GM19452 (cell line): ENCODE measurements around the gene MAN1B1.
A peak's percentile ranks its signal among the peaks of the same experiment; 100 is the strongest.

Source experiments
- ATAC-seq: cut with Tn5 transposase; IDR thresholded peaks from one replicate; pipeline ENCODE4 v1.9.1; 2021; ENCODE audit not compliant: unreplicated experiment

The MAN1B1 gene

DNA sequence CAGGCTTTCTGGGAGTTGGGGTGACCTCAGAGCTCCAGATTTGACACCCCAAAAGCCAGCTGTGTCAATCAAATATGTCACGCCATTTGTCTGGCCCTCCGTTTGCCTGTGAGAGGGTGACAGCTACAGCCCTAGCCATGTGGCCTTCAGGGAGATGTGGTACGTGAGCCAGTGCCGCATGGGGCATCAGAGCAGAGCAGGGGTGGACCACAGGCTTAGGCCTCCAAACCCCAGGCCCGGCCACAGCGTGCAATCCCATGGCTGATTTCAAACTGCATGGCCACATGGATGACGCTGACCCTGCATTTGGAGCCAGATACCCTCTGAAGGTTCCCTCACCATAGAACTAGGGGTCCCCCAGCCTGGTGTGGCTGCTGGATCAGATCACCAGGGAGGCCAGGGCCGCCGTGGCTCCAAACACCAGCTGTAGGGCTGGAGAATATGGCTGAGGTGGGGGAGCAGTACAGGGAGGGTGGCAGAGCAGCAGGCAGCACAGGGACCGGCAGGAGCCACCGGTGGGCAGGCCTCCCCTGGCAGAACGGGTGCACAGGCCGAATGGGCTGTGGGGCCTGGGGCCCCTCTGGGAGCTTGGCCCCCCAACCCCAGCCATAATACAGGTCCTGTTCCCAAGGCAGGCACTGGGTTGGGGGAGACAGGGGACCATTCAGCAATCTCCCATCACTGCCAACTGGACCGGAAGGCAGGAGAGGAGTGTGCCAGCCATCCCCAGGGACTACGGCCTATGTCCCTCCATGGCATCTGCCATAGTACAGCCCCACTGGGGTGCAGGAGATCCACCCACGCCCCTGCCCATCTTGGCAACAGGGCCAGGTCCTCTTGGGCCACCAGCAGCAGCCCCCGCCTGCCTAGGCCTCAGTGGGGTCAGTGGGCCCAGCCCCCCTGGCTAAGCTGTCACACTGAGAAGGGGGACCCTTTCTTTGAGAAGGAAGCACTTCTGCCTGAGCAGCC lies 18.0 kb upstream of the MAN1B1 start:
- ATAC-seq, result no peak

DNA sequence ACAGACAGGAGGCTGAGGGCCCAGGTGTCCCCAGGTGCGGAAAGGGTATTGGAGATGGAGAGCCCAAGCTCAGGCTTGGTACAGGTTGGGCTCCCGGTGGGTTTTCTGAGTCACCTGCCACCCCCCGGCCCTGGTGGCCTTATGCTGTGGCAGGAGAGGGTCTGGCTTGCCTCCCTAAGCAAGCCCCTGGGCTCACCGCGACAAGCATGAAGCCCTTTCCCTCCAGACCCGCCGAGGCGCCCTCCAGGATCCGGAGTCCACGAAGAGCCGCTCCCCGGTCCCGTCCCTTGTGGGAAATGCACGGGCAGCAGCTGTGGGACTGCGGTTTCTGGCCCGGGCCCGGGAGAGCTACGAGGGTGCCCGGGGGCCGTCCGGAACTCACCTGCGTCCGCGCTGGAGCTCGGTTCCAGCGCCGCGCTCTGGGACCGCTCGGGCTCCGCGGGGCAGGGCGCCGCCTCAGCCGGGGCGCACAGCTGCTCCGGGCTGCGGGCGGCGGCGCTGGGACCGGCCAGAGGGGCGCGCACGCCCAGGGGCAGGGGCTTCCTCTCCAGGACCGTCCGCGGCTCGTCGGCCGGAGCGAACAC lies 17.2 kb upstream of the MAN1B1 start:
- ATAC-seq, result peak; percentile 18

DNA sequence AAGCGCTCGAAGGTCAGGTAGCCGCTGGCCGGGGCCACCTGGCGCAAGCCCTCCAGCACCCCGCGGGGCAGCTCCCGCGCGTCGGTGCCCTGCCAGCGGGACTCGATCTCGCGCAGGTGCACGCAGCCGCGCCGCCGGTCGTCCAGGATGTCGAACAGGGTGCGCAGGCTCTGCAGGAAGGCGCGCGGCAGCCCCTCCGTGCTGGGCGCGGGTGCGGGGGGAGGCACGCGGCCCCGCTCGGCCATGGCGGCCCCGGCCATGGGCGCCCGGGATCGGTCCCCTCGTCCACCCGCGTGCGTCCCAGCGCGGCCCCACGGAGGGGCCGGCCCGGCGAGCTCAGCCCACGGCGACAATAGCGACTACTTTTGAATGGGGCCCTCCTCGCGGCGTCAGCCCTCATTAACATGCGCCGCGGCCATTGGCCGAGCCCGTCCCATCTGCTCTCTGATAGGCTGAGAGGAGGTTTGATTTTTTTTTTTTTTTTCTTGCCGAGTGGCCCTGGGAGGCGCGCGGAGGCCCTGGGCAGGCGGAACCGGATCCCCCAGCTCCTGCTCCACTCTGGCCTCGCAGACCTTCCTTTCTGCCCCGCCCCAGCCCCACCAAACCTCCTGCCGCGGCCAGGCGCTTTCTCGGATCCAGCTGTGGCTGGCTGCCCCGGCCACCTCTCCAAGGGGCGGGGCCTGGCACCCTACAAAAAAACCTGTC lies 16.4 kb upstream of the MAN1B1 start, which contains the start of gene SAPCD2:
TSS of gene SAPCD2 (minus strand) at position 357 of the 705 bp plus-strand sequence. CDS start at position 260, 97 bp downstream.
- peak; percentile 58 for ATAC-seq

DNA sequence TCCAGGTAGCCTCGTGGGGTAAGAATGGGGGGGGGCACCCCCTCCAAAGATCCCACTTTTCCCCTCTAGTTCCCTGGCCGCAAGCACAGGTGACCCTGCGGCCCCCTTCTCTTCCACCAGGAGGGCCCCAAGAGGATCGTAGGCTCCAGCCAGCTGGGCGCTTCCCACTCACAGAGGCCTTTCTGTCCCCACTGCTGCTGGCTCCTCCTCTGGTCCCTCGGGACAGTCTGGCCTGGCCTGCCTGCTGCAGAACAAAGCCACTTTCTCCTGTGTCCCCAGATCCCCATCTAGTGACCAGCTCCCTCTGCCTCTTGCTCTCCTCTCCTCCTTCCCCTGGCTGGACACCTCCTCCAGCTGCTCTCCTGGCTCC lies 15.9 kb upstream of the MAN1B1 start:
- ATAC-seq, result no peak

DNA sequence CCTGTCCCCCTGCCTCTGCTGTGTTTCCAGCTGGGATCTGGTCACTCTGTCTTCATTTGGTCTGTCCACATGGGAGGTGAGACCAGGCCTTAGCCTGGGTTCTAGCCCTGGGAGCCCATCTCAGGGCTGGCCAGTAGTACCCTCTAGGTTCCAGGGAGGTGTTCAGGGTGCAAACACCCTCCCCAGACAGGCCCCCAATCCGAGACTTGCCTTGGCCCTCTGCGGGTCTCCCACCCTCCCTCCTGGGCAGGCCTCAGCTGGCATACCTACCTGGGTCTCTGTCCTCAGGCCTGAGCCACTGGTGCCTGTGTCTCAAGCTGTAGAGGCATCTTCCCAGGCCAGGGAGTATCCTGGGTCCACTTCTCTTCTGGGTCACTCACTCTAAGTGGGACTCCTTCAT lies 15.5 kb upstream of the MAN1B1 start:
- ATAC-seq, result no peak

DNA sequence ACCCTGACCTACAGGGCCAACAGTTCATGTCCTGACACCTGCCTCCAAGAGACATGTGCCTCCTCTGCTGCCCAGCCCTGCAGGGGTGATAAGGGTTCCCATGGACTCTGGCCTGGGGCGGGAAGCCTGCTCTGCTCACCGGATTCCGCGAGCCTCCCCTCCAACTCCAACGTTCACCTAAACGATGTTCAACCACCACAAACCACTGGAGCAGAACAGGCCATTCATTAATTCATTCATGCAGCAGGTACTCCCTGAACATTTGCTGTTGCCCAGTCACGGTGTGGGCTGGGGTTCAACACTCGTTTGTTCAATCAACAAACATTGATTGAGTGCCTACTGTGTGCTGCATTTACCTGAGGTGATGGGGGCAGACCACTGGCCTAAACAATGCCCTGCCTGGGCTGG lies 12.8 kb upstream of the MAN1B1 start:
- no peak for ATAC-seq

- ATAC-seq, result no peak
Observed at GRCh38 chr9:137074657-137075274, 12.0 kb upstream of the MAN1B1 start.

GRCh38 chr9:137075275-137075775 lies 11.5 kb upstream of the MAN1B1 start:
- no peak for ATAC-seq

GRCh38 chr9:137076636-137077009 lies 10.2 kb upstream of the MAN1B1 start:
- ATAC-seq, result no peak

- no peak for ATAC-seq
Observed at GRCh38 chr9:137077010-137077747, 9.6 kb upstream of the MAN1B1 start, which contains the start of gene UAP1L1. UAP1L1 (plus strand) TSS chr9:137077517; CDS start chr9:137077533, 16 bp downstream.

- ATAC-seq, result no peak
Observed at GRCh38 chr9:137077758-137078693, 8.8 kb upstream of the MAN1B1 start.

GRCh38 chr9:137078701-137079400 lies 7.9 kb upstream of the MAN1B1 start:
- no peak for ATAC-seq

DNA sequence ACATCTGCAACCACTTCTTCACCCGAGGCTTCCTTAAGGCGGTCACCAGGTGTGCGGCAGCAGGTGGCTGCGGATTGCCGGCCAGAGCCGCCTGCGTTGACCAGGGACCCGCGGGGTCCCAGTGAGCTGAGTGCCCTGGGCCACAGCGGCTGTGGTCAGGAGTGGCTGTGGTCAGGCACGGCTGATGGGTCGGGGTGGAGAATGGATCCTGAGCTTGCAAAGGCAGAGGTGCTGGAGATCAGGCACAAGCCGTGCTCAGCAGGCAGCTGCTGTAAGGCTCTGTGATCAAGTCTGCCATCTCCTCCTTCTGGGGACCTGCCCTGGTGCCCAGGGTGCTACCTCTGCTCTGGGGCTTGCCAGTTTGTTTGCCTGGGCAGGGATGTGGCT lies 7.4 kb upstream of the MAN1B1 start:
- ATAC-seq, result no peak

DNA sequence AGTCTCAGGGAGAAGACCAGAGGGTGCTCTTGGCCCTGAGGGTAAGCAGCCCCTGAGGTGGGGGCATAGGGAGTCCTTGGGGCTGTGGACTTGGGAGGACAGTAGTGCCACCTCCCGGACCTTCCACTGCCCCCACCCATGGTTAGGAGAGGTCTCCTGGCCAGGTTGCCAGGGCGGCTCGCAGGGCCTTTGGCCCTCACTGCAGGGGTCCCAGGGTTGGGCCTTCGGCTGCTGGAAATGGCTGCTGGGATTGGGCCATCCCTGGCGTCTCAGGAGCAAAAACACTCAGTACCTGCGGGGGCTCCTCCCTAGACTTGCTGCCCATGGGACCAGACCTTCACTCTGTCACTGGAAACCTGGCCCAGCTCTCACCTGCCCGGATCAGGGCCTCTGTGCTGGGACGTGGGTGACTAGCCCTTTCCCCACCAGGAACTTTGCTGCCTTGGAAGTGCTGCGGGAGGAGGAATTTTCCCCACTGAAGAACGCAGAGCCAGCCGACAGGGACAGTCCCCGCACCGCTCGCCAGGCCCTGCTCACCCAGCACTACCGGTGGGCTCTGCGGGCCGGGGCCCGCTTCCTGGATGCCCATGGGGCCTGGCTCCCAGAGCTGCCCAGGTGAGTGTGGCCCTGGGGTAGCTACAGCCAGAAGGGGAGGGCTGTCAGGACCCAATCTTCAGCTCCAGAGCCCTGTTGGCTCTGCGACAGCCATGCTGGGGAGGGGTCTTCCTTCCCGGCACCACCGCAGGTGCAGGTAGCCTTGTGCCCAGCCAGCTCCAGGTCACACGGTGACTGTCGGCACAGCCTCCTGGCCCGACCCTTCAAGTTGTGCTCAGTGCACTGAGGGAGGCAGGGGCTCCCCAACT lies 6.3 kb upstream of the MAN1B1 start:
- ATAC-seq, result no peak

GRCh38 chr9:137082222-137082924 lies 4.4 kb upstream of the MAN1B1 start:
- ATAC-seq, result no peak

GRCh38 chr9:137082925-137083290 lies 3.9 kb upstream of the MAN1B1 start:
- ATAC-seq, result no peak

GRCh38 chr9:137083394-137084004 lies 3.3 kb upstream of the MAN1B1 start:
- ATAC-seq, result no peak
